PFSK-1 (cell line): ENCODE measurements around the gene SPATA18.

Experiments
- FOXP2 ChIP-seq: optimal IDR thresholded peaks from 2 replicates; pipeline ENCODE3; 2011; ENCODE audit warnings: borderline replicate concordance, control low read depth, inconsistent platforms; ENCODE audit not compliant: insufficient read depth; ENCODE audit errors: extremely low read length, extremely low read depth
- POLR2AphosphoS5 ChIP-seq: IDR thresholded peaks from 2 replicates; pipeline ENCODE4 v1.6.1; 2012; ENCODE audit warnings: low read depth, mild to moderate bottlenecking, control low read depth, low read length, moderate library complexity
- REST ChIP-seq, 2 experiments: IDR thresholded peaks; 2 replicates each; pipeline versions ENCODE4 v1.6.1 to v1.8.0; 2011 to 2012; ENCODE audit warnings: low read depth in 2 of 2, low read length in 2 of 2, control low read depth in 1 of 2, inconsistent platforms in 1 of 2, mild to moderate bottlenecking in 1 of 2, moderate library complexity in 1 of 2; ENCODE audit not compliant: insufficient read depth in 1 of 2
- SIN3A ChIP-seq: IDR thresholded peaks from 2 replicates; pipeline ENCODE4 v1.6.1; 2012; ENCODE audit warnings: mild to moderate bottlenecking, low read length, moderate library complexity, borderline replicate concordance; ENCODE audit not compliant: insufficient read depth
- TAF1 ChIP-seq: IDR thresholded peaks from 2 replicates; pipeline ENCODE4 v1.6.1; 2012; ENCODE audit warnings: low read length, control low read depth, borderline replicate concordance; ENCODE audit not compliant: insufficient read depth

GRCh38 chr4:52052475-52052780 is 1.3 kb downstream of the SPATA18 start:
- TF ChIP-seq POLR2AphosphoS5 = no peak
- no peak for TF ChIP-seq SIN3A
- no peak for TF ChIP-seq TAF1
- TF ChIP-seq REST (IDR thresholded peaks at IDR 0.05; ENCODE audit: insufficient read depth in 1 of 2, low read depth in 2 of 2, low read length in 2 of 2) = no peak
- no peak for TF ChIP-seq FOXP2
